T47D (cell line): ENCODE data around the gene SRP14.
A peak's percentile ranks its signal among the peaks of the same experiment; 100 is the strongest.

Experiments
- DNase-seq, 2 experiments: peaks; one replicate each; pipeline versions ENCODE4 v3.0.0 to v3.0.0-alpha.2; 2011 to 2012; ENCODE audit warnings: low read depth in 1 of 2, low spot score in 1 of 2
- JUND ChIP-seq: IDR thresholded peaks from 2 replicates; pipeline ENCODE4 v1.6.1; 2012; ENCODE audit warnings: low read depth
- in situ Hi-C: cut with HindIII; loops from 2 replicates; pipeline ENCODE4 v1.10.0; 2016; ENCODE audit warnings: low sequenced_read_pairs, low pct_unique_long_range_greater_than_20kb

Gene SRP14

DNA sequence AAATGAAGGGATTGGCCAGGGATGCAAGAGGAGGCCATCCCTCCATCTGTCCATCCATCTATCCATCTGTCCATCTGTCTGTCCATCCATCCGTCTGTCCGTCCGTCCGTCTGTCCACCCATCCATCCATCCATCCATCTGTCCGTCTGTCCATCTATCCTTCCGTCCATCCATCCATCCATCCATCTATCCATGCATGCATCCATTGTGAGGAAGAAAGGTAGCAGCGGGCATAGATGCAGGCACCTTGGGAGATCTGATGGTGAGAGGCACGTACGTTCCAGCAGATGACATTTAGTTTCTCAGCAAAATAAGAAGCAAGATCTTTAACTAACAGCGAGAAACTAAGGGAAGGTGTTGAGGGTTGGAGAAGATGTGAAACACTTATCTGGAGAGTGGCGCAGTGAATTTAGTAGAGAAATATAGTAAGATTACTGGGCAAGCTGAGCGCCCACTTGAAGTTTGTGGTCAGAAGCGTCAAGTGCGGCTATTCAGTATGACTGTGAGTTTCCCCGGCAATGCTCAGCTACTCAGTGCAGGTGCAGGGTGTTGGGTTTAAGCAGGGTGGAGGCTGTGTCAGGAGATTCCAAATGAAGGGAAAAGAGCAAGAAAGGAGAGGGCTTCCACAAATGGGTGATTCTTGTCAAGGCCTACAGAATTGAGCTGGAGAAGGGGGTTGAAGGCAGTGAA lies 22.4 kb upstream of the SRP14 start:
- no peak for DNase-seq
- TF ChIP-seq JUND = no peak
- in situ Hi-C loops = no loop called here

DNA sequence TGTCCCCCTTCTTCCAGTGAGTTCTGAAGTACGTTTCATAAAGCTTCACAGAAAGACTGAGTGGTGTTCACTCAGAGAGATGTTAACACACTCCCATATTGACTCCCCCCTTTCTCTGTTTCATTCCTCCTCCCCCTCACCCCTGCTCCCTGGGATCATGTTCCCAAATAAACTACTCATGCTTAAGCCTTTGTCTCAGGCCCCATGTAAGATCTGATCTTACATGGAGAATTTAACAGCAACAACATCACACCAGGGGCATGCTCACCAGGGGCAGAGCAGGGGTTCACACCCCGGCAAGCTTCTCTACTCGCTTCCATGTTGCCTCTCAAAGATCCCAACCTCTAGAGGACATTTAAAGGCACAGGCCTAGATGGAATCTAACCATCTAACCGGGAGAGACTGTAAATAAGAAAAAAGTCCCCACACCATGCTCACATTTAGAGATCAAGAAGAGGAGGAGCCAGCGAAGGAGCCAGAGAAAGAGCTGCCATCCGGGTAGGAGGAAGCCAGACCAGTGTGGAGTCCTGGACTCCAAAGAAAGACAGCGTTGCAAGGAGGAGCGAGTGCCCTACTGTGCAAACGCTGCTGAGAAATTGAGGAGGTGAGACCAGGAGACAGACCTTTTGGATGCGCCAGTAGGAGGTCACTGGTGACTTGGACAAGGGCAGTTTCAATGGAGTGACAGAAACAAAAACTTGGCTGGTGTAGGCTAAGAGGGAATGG lies 21.4 kb upstream of the SRP14 start:
- in situ Hi-C loops = no loop called here
- TF ChIP-seq JUND = no peak

DNA sequence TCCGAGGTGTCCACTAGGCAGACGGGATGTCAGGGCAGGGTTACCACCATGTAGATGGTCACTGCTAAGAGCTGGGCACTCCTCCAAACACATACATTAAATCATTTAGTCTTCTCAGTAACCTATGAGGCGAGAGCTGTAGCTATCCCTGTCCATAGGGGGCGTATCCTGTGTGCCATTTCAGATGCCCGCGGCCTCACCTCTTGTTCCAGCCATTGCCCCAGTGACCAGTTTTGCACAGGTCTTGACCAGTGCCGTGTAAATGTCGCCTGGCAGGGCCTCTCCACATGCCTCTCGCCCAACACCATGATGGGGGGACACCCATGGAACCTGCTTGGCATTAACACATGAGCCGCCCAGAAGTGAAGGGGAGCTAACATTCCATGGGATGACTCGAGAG lies 20.8 kb upstream of the SRP14 start:
- in situ Hi-C loops = no loop called here
- TF ChIP-seq JUND = no peak
- DNase-seq = no peak

More for the DNA sequence above, 21.4 kb upstream of the SRP14 start:
- no peak for DNase-seq

DNA sequence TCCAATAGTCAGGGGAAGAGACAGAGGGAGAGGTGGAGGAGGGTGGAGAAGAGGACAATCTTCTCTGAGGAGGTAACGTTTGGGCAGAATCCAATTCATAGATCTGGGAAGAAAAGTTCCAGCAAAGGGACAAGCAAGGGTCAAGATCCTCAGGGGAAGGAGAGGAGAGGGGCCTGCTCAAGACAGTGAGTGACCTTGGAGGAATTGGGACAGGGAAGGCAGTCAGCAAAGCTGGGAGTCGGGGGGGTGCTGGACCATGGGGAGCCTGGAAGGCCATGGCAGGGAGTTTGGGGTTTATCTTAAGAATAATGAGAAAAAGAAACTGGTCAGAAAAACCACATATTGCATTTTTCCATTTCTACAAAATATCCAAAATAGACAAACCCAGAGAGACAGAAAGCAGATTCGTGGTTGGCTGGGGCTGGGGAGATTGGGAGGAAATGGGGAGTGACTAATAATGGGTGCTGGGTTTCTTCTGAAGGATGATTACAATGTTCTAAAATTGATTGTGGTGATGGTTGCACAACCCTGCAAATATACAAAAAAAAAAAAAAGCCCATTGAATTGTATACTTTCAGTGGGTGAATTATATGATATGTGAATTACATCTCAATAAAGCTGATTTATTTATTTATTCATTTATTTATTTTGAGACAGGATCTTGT lies 19.6 kb upstream of the SRP14 start:
- TF ChIP-seq JUND = no peak
- in situ Hi-C loops = no loop called here
- DNase-seq = no peak

DNA sequence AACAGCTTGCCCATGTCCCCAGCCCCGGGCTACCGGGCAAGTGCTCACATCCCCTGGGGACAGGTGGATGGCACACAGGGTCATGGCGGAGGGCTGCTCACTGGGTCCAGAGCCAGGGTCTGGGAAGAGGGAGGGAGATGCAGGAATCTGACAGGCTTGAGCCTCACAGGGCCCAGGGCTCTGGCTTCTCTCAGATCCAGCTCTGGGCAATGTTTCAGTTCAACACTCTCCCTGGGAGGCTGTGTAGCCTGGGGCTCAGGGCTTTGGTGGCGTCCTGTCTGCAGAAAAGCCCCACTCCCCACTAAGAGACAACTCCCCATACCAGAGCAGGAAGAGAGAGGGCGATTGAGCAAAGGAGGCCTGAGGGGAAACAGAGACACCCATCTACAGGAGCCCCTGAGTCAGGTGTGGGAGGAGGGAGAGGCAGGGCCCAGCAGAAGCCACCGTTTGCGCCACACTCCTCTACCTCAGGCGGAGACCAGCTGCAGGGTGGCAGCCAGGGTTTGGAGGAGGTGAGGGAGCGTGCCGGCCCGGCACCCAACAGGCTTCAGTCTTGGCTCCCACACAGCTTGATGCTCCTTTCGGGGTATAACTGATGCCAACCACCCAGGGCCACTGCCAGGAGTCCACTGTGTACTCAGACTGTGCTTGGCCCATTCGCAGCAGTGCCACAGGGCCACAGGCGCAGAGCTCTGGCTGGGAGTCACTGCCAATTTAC lies 16.8 kb upstream of the SRP14 start:
- peak in 1 of 2 experiments; percentile 67 for DNase-seq
- in situ Hi-C loops = no loop called here

DNA sequence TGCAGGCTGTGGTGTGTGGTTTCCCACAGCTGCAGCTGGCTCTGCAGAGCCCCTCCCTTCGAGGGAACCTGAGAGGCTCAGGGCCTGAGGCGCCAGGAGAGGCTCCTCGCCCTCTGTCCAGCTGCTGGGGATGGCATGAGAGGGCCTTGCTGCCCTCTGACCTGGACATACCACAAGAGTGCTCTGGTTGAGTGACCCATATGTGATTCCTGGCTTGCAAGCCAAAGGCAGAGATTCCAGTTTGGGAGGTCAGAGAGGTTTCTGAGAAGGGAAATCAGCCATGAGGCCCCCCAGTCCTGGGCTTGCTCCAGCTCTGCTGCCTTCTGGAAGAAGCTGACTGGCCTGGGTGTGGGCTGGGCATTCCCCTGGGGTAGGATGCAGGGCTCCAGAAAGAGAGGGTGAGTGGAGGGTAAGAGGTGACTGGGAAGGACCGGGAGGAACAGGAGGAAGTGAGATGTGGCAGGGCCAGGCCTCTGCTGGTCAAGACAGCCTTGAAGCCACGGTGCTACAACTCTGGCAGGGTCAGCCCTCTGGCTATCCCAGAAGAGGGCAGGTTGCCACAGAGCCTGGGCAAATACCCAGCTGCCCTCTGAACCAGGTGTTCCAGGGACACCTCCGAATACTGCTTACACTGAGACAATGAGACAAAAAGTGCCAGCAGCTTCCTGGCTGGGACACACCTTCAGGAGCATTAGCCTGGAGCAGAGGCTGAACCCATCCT lies 16.0 kb upstream of the SRP14 start:
- in situ Hi-C loops = no loop called here
- no peak for TF ChIP-seq JUND
- DNase-seq = peak in 1 of 2 experiments; percentile 81

More for the DNA sequence above, 16.8 kb upstream of the SRP14 start:
- no peak for TF ChIP-seq JUND

DNA sequence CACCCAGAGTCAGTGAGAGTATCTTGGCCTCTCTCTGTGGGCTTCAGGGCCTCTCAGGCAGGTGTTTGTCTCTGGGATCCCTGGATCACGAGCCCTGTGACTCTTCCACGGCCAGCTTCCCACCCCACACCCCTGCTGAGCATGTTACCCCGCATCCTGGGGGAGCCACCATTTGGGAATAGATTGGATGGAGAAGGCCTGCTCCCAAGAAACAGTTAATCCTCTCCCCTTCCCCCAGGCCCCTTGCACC lies 15.5 kb upstream of the SRP14 start:
- TF ChIP-seq JUND = no peak
- DNase-seq = no peak
- in situ Hi-C loops = no loop called here

DNA sequence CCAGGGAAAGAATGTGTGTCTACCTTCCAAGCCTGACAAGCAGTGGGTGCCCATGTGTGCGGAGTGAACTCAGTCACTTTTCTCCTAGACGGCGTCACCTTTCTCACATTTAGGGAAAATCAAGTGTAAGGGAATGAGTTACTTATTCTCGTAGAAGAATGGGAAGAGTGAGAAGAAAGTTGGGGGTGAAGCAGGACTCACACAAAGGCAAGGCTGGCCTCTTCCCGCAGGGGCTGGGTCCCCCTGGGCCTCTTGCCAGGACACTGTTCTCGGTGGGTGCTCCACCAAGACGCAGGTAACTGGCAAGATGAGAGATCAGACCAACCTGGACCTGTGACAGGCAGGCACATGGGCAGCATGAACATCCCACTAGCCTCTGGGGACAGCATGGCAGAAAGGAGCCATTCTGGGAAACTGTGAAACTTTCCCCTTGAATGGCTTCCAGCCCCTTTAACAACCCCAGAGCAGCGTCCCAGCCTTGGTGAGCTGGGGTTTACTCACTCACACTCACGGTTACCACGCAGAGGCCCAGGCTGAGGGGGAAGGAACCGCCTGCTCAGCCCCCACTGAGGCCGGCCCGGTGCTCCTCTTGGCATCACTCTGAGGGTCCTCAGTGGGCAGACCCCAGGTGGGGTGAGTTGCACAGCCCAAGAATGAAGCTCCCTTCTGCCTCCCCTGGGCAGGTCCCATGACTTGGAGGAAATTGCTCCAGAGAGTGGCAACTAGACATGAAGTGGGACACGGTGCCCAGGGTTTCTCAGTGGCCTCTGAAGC lies 15.0 kb upstream of the SRP14 start:
- DNase-seq = no peak
- in situ Hi-C loops = no loop called here
- no peak for TF ChIP-seq JUND

DNA sequence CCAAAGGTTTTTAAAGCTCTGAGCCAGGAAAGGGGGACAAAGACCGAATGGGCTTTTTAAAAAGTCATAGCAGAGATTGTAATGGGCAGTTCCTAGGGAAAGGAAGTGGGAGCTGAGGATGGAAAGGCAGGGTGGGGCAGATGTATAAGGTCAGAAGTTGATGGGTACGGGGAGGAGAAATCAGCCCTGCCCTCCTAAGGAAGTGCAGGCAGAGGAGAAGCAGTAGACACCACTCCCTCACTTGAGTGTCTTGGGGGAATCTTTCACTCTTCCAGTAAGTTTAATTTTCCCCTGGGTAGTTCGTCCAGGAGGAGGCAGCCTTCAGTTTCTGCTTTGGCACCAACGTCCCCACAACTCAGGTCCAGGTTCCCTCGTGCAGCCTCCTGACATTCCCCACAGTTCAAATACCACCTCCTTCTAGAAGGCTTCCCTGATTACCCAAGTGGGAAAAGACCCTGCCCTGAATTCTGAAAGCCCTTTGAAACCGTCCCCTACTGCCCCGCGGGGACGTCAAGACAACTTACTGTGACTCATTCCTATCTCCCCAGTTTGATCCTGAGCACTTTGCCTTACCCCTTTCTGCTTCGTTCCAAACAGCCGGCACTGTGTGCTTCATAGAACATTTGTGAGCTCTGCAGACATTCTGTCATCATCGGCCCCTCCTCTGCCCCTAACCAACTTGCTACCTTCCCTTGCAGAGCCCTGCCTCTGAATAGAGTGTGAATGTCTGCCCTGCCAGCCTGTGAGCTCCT lies 14.3 kb upstream of the SRP14 start:
- TF ChIP-seq JUND = no peak
- in situ Hi-C loops = no loop called here
- no peak for DNase-seq

DNA sequence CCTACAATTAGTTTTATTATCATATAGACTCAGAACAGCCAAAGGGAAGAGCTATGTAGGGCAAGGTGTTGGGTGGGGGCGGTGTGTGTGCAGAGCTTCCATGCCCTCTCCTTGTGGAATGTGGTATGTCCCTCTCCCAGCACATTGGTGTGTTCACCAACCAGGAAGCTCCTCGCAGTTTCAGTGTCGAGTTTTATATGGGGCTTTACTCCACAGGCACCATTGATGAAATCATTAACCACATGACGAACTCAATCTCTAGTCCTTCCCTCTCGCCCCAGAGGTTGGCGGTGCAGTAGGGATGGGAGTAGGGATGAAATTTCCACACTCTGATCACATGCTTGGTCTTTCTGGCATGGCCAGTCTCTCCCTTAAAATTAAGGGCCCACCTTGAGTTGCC lies 13.6 kb upstream of the SRP14 start:
- in situ Hi-C loops = no loop called here
- no peak for DNase-seq
- no peak for TF ChIP-seq JUND
